ENCODE results near the gene IRX4.

Gene IRX4

DNA sequence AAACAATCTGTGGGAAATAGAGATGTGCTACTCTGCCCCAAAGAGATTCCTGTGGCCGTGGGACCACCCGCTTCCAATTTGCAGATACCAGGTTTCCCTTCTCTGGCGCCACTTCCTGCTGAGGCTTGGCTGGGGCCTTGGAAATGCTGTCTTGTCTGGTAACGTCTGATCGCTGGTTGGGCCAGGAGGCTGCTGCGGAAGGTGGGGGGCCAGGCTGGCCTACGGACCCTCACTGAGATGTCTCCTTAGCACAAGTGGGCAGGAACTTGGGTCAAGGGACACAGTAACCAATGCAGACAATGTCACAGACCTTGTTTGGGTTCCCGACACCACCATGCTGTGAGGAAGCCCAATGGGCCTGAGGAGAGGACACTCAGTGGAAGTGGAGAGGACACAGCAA lies 31.7 kb upstream of the IRX4 start:
- DNase-seq (ENCODE audit: low read depth in 1 of 2, low spot score in 1 of 2), result no peak

- DNase-seq (ENCODE audit: low read depth in 1 of 2, low spot score in 1 of 2), result no peak
Observed at GRCh38 chr5:1913578-1913977, 30.9 kb upstream of the IRX4 start.

- no peak for DNase-seq (ENCODE audit: low read depth in 1 of 2, low spot score in 1 of 2)
Observed at GRCh38 chr5:1912951-1913565, 30.3 kb upstream of the IRX4 start.

- no peak for DNase-seq (ENCODE audit: low read depth in 1 of 2, low spot score in 1 of 2)
Observed at GRCh38 chr5:1911773-1912235, 29.1 kb upstream of the IRX4 start.

GRCh38 chr5:1910861-1911772 lies 28.4 kb upstream of the IRX4 start:
- DNase-seq (ENCODE audit: low read depth in 1 of 2, low spot score in 1 of 2), result no peak

DNA sequence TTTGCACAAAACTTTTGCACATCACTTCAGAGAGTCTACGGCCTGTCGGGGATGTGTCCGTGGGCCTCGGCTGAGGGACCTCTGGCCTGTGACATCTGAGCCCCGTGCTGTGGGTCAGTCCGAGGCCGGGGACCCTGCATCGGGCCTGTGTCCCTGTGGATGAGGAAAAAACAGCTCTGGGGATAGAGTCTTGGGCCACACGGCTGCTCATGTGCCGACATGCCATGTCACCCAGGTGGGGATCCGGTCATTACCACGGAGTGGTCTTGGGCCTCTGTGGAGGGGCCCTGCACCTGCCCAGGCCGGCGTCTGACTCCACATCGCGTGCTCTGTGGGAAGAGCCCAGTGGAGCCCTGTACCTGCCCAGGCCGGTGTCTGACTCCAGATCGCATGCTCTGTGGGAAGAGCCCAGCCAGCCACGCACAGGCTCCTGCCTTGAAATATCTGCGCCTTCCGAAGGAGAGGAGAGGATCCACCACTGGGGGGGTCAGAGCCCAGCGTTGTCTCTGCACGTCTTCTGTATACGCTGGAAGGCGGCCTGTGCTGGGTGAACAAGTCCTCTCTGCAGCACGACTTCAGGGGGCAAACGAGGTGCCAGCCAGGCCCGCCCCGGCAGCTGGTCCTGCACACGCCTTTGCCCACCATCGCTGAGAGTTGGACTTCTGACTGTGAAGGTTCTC lies 27.5 kb upstream of the IRX4 start:
- DNase-seq (ENCODE audit: low read depth in 1 of 2, low spot score in 1 of 2), result no peak

- no peak for DNase-seq (ENCODE audit: low read depth in 1 of 2, low spot score in 1 of 2)
Observed at GRCh38 chr5:1909346-1909985, 26.7 kb upstream of the IRX4 start.

GRCh38 chr5:1908931-1909330 lies 26.2 kb upstream of the IRX4 start:
- no peak for DNase-seq (ENCODE audit: low read depth in 1 of 2, low spot score in 1 of 2)

GRCh38 chr5:1907616-1908015 lies 24.9 kb upstream of the IRX4 start:
- no peak for DNase-seq (ENCODE audit: low read depth in 1 of 2, low spot score in 1 of 2)

DNA sequence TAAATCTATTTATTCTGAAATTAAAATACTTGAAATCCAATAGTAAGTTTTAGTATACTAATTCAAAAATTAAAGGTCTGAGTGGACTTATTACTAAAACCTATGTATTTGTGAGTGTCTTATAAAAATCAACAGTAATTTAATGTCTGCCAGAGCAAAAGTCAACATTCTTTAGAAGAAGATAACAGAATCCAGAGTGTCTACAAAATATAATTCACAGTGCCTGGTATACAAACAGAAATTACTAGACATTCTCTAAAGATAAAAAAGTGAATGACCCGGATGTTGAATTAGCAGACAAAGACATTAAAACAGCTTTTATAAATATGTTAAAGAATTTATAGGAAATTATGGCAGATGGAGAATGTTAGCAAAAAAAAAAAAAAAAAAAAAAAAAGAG lies 22.4 kb upstream of the IRX4 start:
- no peak for DNase-seq (ENCODE audit: low read depth in 1 of 2, low spot score in 1 of 2)

GRCh38 chr5:1901983-1902382 lies 19.3 kb upstream of the IRX4 start:
- no peak for DNase-seq (ENCODE audit: low read depth in 1 of 2, low spot score in 1 of 2)

- DNase-seq (ENCODE audit: low read depth in 1 of 2, low spot score in 1 of 2), result no peak
Observed at GRCh38 chr5:1901061-1901460, 18.3 kb upstream of the IRX4 start.

GRCh38 chr5:1899201-1899600 lies 16.5 kb upstream of the IRX4 start:
- DNase-seq (ENCODE audit: low read depth in 1 of 2, low spot score in 1 of 2), result no peak

DNA sequence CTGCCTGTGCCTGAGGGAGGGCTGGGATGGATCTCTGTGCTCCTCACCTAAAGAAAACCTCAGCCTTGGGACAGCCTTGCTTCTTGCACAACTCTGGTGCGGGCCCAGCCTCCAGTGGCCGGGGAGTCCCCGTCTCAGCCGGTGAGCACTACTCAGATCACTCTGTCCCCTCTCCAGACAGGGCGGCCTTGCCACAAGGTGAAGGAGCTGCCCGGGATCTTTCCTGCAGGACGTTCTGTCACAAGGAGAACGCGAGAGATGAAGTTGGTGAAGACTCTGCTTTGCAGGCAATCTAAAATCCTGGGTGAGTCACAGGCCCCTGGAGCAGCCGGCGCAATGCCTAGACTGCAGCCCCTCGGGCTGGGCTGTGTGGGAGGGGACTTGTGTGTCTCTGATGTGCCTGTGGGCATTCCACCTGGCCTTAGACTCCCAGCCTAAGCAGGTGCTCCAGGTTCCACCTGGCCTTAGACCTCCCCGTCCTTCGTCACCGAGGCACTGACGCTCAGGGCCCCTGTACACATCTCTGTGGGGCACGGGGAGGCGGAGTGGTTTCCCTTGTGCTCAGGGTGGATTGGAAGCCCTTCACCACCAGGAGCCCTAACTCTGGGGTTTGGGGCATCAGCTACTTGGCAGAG lies 15.2 kb upstream of the IRX4 start:
- no peak for DNase-seq (ENCODE audit: low read depth in 1 of 2, low spot score in 1 of 2)

- no peak for DNase-seq (ENCODE audit: low read depth in 1 of 2, low spot score in 1 of 2)
Observed at GRCh38 chr5:1897386-1897785, 14.7 kb upstream of the IRX4 start.

GRCh38 chr5:1896602-1897376 lies 14.1 kb upstream of the IRX4 start:
- DNase-seq (ENCODE audit: low read depth in 1 of 2, low spot score in 1 of 2), result no peak

- DNase-seq (ENCODE audit: low read depth in 1 of 2, low spot score in 1 of 2), result no peak
Observed at GRCh38 chr5:1895739-1896420, 13.2 kb upstream of the IRX4 start.

- no peak for DNase-seq (ENCODE audit: low read depth in 1 of 2, low spot score in 1 of 2)
Observed at GRCh38 chr5:1894243-1894642, 11.5 kb upstream of the IRX4 start.

GRCh38 chr5:1893754-1894153 lies 11.0 kb upstream of the IRX4 start:
- no peak for DNase-seq (ENCODE audit: low read depth in 1 of 2, low spot score in 1 of 2)
